ENCODE results near the gene CRMP1.

The CRMP1 gene

GRCh38 chr4:5926598-5926997, 33.7 kb upstream of the CRMP1 start:
- TF ChIP-seq CTCF (IDR thresholded peaks at IDR 0.05): no peak
- peak; percentile 29 for DNase-seq (ENCODE audit: low spot score)
- no peak overlapping the region for H3K4me3 ChIP-seq
- H3K27ac ChIP-seq: no peak overlapping the region

- peak; percentile 47 for DNase-seq (ENCODE audit: low spot score)
- H3K27ac ChIP-seq: no peak overlapping the region
- no peak for TF ChIP-seq CTCF (IDR thresholded peaks at IDR 0.05)
- H3K4me3 ChIP-seq: no peak overlapping the region
Measured at GRCh38 chr4:5925419-5926200, 32.7 kb upstream of the CRMP1 start.

GRCh38 chr4:5924461-5925125, 31.7 kb upstream of the CRMP1 start:
- no peak for TF ChIP-seq CTCF (IDR thresholded peaks at IDR 0.05)
- Histone ChIP-seq H3K4me3 (no peak overlapping the region), H3K27ac (no peak overlapping the region)
- DNase-seq (ENCODE audit: low spot score): peak; percentile 26

- TF ChIP-seq CTCF (IDR thresholded peaks at IDR 0.05): no peak
- no peak overlapping the region for H3K27ac ChIP-seq
- DNase-seq (ENCODE audit: low spot score): no peak
- H3K4me3 ChIP-seq: no peak overlapping the region
Measured at GRCh38 chr4:5923376-5923775, 30.5 kb upstream of the CRMP1 start.

- no peak for DNase-seq (ENCODE audit: low spot score)
- no peak overlapping the region for H3K27ac ChIP-seq
- no peak overlapping the region for H3K4me3 ChIP-seq
- TF ChIP-seq CTCF (IDR thresholded peaks at IDR 0.05): no peak
Measured at GRCh38 chr4:5922556-5922955, 29.7 kb upstream of the CRMP1 start.

- TF ChIP-seq CTCF (IDR thresholded peaks at IDR 0.05): no peak
- no peak for DNase-seq (ENCODE audit: low spot score)
- Histone ChIP-seq H3K27ac (no peak overlapping the region), H3K4me3 (no peak overlapping the region)
Measured at GRCh38 chr4:5921981-5922380, 29.1 kb upstream of the CRMP1 start.
